Colonic mucosa (tissue), 4 donors: Measurements from ENCODE around the gene TNFSF18. TPM values are rescaled to one million over a fixed set of nuclear protein-coding genes. Genes with fewer than 3 reads are reported as not detected.

ENCODE experiments used
- DNase-seq: peaks from one replicate; pipeline ENCODE4 v3.0.0-alpha.2; 2020
- H3K27ac ChIP-seq: fragments of 200-600 bp; one replicate; pipeline ENCODE4 v1.8.0; 2021
- H3K27me3 ChIP-seq: fragments of 200-600 bp; one replicate; pipeline ENCODE4 v1.8.0; 2021
- H3K36me3 ChIP-seq: fragments of 200-600 bp; one replicate; pipeline ENCODE4 v1.8.0; 2021
- H3K4me1 ChIP-seq: fragments of 200-600 bp; one replicate; pipeline ENCODE4 v1.8.0; 2021; ENCODE audit warnings: mild to moderate bottlenecking
- H3K4me3 ChIP-seq: fragments of 200-600 bp; one replicate; pipeline ENCODE4 v1.8.0; 2021
- H3K9ac ChIP-seq, 2 donors: one replicate each; pipeline ENCODE4 v1.7.0; 2013; ENCODE audit warnings: control low read depth in 2 of 2, low read depth in 2 of 2, low read length in 2 of 2
- H3K9me3 ChIP-seq: fragments of 200-600 bp; one replicate; pipeline ENCODE4 v1.8.0; 2021
- intact Hi-C: fragments of 100-400 bp; cut with DNase I; formaldehyde crosslinking; loops from one replicate; pipeline ENCODE4 v1.14.1; 2022
- total RNA-seq, 2 donors: library from RNA; stranded (reverse); fragmentation: NEBNext Ultra II Directional in 1 of 2; extraction: Animal tissue kit (Norgen Biotek cat#: 25700) in 1 of 2; gene quantifications; one replicate each; pipeline ENCODE4 v1.2.1, GENCODE V29; 2021
- TF ChIP-seq, protein P1 (sequence below): fragments of 200-600 bp; IDR thresholded peaks from one replicate; pipeline ENCODE4 v1.8.0; 2022; ENCODE audit warnings: antibody characterized with exemption, mild to moderate bottlenecking
- donor health status: healthy.
- donor health status: DM: no; HTN: no; CAD: no.
- donor health status: DM: no; HTN: no; CAD: no.

TNFSF18 gene
- total RNA-seq, 2 donors from 2014 or later, result not detected

DNA sequence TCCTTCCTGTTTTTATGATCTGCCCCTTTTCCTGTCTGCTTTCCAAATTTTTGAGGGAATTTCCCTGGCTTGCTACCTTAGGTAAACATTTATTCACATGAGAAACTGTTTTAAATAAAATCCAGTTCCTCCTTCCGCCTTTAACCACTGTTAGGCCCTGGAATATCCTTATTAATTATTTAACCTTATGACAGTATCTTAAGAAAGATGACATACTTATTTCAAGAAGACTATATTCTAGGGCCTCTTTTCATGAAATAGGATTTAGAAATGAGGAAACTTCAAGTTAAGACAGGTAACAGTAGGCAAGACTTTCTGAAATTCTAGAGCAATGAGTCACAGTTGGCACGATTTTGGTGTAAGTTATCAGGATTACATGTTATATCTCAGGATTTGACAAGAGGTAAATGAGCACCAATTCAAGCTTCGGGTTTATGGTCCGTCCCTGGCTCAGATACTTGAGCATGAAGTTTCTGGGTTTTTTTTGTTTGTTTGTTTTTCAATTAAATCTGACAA lies 2.0 kb upstream of the TNFSF18 start:
- H3K9ac ChIP-seq, result no peak overlapping the region
- no peak overlapping the region for H3K4me3 ChIP-seq
- H3K36me3 ChIP-seq, result no peaks in the 10 kb centered on the region
- TF ChIP-seq, protein P1, sequence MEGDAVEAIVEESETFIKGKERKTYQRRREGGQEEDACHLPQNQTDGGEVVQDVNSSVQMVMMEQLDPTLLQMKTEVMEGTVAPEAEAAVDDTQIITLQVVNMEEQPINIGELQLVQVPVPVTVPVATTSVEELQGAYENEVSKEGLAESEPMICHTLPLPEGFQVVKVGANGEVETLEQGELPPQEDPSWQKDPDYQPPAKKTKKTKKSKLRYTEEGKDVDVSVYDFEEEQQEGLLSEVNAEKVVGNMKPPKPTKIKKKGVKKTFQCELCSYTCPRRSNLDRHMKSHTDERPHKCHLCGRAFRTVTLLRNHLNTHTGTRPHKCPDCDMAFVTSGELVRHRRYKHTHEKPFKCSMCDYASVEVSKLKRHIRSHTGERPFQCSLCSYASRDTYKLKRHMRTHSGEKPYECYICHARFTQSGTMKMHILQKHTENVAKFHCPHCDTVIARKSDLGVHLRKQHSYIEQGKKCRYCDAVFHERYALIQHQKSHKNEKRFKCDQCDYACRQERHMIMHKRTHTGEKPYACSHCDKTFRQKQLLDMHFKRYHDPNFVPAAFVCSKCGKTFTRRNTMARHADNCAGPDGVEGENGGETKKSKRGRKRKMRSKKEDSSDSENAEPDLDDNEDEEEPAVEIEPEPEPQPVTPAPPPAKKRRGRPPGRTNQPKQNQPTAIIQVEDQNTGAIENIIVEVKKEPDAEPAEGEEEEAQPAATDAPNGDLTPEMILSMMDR, result no peak
- intact Hi-C loops, result no loop called here
- H3K4me1 ChIP-seq, result no peaks in the 10 kb centered on the region
- peak; percentile 29 for DNase-seq
- no peaks in the 10 kb centered on the region for H3K27me3 ChIP-seq
- H3K9me3 ChIP-seq, result no peaks in the 10 kb centered on the region
- no peak overlapping the region for H3K27ac ChIP-seq

DNA sequence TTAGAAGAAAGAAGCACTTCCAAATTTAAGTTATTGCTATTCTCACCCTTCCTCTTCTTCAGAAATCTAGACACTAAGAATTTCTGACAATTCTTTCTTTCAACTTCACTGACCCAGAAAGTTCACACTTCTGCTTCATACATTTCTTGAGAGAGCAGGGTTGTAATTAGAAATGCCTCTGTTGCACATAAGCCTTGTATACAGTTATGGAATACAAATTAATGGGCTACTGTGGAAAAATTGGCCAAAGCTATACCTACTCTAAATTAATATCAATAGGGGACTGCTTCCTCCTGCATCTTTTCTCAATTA lies 1.5 kb downstream of the TNFSF18 start:
- DNase-seq, result no peak
- H3K4me1 ChIP-seq, result no peaks in the 10 kb centered on the region
- intact Hi-C loops, result no loop called here
- no peak overlapping the region for H3K27ac ChIP-seq
- TF ChIP-seq, protein P1, result no peak
- no peak overlapping the region for H3K9ac ChIP-seq
- H3K27me3 ChIP-seq, result no peaks in the 10 kb centered on the region
- no peaks in the 10 kb centered on the region for H3K9me3 ChIP-seq
- H3K36me3 ChIP-seq, result no peaks in the 10 kb centered on the region
- H3K4me3 ChIP-seq, result no peak overlapping the region

DNA sequence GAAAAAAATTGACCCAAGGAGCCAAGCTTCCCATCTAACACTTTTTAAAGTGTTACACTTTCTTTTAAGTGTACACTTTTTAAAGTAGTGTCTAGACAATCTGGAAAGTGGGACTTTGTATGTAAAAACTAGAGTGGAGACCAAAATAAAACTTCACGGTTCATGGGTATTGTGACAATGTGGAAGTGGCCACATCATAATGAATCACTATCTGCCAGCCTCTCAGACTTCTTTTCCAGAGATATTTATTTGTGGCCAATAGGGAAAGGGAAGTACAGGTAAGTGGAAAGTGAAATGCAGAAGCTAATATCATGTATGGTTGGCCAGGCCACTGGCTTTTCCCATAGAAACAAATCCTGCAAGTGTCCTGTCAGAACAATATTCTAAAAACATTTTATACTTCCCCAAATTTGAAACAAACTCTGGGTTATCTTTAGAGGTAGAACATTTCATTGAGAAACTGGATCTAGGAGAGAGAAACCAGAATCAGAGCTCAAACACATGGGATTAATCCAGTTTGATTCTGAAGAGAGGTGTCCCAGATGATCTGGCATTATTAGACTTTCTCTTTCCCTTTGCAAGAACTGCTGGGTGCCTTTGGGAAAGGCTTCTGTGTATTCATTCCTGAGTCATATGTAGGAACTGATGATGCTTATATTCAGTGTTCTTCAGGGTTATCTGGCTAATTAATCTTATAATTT lies 2.0 kb downstream of the TNFSF18 start:
- no peaks in the 10 kb centered on the region for H3K27me3 ChIP-seq
- TF ChIP-seq, protein P1, result no peak
- no peak overlapping the region for H3K27ac ChIP-seq
- no peak overlapping the region for H3K9ac ChIP-seq
- no peaks in the 10 kb centered on the region for H3K36me3 ChIP-seq
- no peak for DNase-seq
- H3K9me3 ChIP-seq, result no peaks in the 10 kb centered on the region
- H3K4me3 ChIP-seq, result no peak overlapping the region
- no peaks in the 10 kb centered on the region for H3K4me1 ChIP-seq
- intact Hi-C loops, result no loop called here

DNA sequence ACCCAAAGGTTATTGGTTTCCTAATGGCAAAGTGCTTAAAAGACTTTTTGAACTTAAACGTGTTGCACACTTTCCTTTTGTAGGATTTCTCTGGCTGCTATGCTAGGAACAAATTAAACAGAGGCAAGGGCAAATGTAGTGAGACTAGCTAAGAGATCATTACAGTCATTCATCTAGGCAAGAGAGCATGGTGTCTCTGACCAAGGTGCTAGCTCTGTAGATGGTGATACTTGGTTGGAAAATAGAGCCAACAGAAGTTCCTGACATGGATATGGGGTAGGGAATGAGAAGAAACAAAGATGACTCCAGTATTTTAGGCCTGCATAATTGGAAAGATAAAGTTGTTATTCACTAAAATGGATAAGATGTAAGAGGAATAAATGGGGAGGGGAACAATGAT lies 6.1 kb downstream of the TNFSF18 start:
- TF ChIP-seq, protein P1, result no peak
- Histone ChIP-seq H3K9me3 (no peaks in the 10 kb centered on the region), H3K27me3 (no peaks in the 10 kb centered on the region), H3K4me3 (no peak overlapping the region), H3K36me3 (no peaks in the 10 kb centered on the region), H3K9ac (no peak overlapping the region), H3K27ac (no peak overlapping the region), H3K4me1 (no peaks in the 10 kb centered on the region)
- no peak for DNase-seq
- intact Hi-C loops, result no loop called here

- TF ChIP-seq, protein P1, result no peak
- no peaks in the 10 kb centered on the region for H3K27me3 ChIP-seq
- no peak overlapping the region for H3K4me3 ChIP-seq
- no peak for DNase-seq
- no peaks in the 10 kb centered on the region for H3K9me3 ChIP-seq
- H3K4me1 ChIP-seq, result no peaks in the 10 kb centered on the region
- no peak overlapping the region for H3K27ac ChIP-seq
- H3K36me3 ChIP-seq, result no peaks in the 10 kb centered on the region
- intact Hi-C loops, result no loop called here
- H3K9ac ChIP-seq, result no peak overlapping the region
These were observed 7.5 kb downstream of the TNFSF18 start for GRCh38 chr1:173043253-173043652.
